COLO668 (cell line): ENCODE data around the gene TMEM109.
A peak's percentile ranks its signal among the peaks of the same experiment; 100 is the strongest.

Experiments used
- DNase-seq: peaks from one replicate; lab custom pipeline; 2025; ENCODE audit not compliant: unreplicated experiment; lab: John Stamatoyannopoulos, UW

Gene TMEM109

DNA sequence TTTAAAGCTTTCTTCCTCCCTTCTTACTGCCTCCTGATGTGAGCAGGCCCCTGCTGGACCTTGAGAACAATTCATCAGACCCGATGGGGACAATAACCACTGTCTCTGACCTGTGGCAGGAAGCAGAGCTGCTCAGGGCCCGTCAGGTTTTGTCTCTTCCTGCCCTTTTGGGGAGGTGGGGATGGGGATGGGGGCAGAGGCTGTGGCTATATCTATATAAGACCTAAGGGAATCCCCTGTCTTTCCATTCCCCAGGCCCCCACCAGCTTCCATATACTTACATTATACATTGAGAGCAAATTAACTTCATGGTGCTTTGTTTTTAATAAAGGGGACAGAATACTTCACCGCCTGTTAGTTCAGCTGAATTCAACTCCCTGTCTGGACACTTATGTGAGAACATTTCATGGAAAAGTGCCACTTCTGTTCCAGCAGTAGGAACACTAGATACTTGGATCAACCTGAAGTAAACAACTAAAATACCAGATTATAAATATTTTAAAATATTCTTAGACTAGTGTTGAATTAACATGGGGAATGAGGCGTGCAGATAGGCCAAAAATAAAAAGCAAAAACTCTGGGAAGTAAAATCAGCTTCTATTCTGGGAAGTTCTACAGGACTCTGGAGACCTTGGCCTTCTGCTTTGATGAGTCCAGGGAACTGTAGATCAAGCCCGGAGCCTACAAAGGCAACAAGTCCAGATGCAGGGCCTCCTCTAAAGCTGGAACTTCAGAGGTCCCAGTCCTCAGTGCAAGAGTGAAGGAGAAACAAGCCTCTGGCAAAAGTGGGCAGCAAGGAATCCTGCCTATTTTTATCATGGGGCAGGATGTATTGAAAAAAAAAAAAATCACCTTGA, 35.5 kb upstream of the TMEM109 start:
- DNase-seq = no peak

GRCh38 chr11:60879104-60879503, 34.9 kb upstream of the TMEM109 start:
- no peak for DNase-seq

DNA sequence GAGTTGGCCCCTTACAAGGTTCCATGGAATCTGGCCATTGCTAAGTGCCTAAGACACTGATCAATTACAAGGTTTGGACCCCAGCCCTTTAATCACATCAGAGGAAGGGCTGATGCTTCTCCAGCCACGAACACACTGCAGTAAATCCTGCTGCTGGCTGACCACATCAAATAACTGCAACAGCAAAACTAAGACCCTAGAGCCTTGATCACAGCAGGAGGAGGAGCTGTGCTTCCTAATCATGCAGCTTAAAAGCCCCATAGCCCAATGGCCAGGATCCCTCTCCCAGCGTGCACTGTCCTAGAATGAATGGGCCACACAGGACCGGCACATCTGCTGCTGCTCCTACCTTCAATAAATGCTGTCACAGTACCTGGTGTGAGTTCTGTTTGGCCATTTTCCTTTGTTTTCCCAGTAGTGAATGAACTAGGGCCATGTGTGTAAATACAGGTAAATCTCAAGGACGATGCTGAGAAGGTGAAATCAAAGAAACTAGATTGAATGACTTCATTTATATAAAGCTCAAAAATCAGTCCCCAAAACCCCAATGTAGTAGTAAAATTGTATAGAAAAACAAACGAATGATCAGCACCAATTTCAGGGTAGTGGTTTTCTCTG, 33.9 kb upstream of the TMEM109 start:
- no peak for DNase-seq

DNA sequence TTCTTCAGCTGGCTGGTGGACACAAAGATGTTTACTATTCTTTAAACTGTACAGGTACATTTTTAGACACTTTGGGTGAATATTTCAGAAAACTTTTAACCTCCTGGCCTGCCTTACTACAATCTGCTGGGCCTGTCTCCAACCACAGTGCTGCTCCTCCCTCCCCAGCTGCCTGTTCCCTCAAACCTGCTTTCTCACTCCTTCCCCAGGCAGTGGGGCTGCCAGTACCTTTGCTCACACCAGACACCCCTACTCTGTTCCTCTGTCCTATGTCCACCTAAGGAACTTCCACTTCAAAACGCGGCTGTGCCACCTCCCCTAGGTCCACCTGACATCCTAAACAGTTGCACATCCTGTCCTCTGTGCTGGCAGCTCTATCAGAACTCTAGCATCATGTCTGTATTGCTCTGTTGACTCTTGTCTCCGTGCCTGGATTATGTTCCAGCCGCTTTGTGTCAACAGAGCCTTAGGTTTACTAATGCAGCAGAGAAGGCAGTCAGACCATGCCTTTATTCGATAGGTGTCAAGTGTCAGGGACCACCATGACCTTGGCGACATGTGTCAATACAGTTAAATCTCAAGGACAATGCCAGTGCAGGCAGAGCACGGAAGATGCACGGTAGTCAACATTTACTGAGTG, 33.2 kb upstream of the TMEM109 start:
- DNase-seq = peak; percentile 80

GRCh38 chr11:60887556-60887955, 26.4 kb upstream of the TMEM109 start:
- DNase-seq = peak; percentile 77

DNA sequence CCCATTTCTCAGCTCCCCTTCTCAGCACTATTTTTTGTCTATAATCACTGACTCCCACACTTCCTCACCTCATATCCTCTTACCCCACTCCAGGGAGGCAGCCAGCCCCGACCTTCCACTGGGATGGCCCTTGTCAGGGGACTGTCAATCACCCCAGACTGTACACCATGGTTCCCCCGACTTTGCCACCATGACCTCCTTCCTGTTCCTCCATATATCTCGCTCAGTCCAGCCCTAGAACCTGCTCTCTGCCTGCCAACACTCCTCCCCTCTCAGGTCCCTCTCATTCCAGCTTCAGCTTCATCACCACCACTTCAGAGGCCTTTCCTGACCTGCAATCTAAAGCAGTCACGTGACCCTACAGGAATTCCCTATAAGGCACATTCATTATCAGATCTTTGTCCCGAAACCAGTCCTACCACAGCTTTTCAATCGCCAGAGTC, 24.1 kb upstream of the TMEM109 start:
- DNase-seq = no peak

GRCh38 chr11:60890696-60891095, 23.3 kb upstream of the TMEM109 start:
- no peak for DNase-seq

DNA sequence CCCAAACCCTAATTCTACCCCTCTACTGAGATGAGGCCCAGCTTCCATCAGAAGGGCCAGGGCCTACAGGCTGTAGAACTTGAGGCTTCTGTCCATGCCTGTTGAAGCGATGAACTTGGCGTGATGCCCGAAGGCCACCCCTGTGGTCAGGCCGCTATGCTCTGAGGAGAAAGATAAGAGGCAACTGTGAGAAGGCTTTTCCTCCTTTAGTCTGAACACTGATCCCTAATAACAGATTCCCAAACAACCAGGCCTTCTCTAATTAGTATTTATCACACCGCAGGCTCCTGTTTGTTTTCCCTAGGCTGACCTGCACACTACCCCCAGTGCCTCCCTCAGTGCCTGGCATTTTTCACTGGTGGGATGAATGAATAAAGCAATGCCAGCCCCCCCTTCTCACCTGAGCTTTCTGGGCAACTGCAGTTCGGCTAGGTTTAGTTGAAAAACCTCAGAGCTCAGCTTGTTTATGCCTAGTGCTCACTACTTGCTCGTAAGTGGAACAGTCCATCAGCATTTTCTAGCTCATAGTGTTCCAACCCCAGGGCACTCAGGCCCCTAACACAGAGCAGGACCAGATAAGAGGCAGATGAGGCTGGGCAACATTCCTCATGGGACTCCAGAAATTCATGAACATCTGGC, 22.7 kb upstream of the TMEM109 start:
- no peak for DNase-seq

DNA sequence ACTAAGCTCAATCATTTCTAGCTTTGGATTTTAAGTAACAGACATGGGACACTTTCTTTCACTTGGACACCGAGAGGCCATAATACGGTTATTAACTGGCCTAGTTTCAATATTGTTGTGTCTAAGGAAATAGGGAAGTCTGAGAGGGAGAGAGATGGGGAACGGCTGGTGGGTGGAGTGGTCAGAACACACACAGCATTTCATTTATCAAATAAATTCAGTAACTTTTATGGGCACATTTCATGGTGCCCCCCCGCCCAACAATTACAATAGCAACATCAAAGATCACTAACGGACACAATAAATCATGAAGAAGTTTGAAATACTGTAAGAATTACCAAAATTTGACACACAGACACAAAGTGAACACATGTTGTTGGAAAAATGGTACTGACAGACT, 18.3 kb upstream of the TMEM109 start:
- no peak for DNase-seq

- DNase-seq = no peak
Measured at GRCh38 chr11:60897496-60897895, 16.5 kb upstream of the TMEM109 start.

DNA sequence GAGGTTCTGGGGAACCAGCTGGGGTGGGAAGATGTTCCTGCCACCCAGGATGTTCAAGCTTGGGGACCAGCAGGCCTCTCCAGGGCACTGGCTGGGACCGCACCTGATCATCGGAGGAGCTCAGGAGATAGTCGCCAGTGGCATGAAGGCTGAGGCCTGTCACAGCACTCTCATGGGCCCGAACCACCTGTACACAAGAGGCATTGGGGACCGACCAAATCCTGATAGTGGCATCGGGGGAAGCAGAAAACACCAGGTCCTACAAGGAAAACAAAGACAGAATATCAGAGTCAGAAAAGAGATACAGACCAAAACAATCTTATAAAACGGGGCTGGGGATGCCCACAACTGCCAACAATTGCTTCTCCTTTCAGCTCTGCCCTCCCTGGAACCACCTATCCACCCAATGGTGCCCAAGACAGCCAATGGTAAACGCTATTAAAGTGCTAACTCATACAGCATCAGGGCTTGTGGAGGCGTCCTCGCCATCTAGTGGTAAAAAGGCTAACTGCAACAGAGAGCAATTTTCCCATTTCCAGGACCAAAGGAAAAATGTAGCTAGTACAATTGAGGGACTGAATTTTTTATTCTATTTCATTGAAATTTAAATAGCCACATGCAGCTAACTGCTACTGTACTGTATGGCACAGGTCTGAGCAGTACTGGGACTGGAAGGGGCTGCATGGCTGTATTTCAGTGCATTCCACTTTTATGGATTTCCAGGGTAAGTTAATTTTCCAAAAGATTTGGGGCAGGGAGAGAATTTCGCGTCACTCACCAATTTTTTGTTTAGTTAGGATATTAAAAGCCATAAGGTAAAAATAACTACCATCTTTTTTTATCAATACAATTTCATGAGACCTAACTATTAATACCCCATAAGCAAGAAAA, 14.7 kb upstream of the TMEM109 start:
- peak; percentile 38 for DNase-seq

DNA sequence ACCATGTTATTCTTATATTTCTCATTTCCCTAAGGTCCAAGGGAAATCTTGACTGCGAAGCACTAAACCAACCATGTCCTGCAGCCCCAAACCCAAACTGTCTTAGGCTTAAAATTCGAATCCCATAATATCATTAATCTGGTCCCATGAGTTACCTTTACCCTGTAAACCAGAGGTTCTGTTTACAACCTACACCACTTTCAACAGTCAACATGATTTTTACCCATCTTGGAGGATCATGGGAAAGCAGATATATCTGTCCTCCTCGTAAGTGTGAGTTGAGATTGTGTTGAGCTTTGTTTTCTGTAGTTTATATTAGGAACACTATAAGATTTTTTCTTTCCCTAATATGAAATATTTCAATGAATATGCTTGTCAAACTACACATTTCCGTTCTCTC, 14.0 kb upstream of the TMEM109 start:
- DNase-seq = no peak

DNA sequence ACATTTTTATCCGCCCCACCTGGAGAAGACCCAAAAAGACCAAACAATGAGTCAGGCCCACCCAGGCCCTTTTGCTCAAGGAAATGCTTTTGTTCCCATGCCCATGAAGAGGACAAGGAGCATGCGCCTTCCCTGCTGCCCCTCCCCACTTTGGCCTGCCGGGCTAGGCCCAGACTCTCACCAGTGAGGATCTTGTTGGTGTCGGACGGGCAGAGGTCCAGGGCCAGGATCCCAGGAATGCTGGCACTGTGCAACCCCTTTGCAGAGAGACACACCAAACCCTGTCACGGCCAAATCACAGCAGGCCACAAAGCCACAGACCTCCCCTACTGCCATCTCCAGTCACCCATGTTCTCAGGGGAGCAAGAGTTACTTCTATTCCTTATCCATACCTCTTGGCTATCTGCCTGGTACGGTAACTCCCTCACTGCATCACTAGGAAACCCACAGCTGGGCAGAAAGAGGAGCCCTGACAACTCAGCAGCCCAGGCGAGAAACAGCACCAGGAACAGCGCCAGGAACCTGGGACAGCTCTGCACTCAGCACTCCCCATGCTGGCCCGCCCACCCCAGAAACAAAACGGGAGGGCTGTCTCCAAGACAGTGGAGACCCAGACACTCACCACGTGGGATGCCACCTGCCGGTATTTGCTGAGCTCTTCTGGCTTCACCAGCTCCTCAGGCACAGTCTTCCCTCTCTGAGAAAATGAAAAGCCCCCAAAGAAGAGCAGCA, 13.1 kb upstream of the TMEM109 start:
- DNase-seq = no peak

- DNase-seq = no peak
Measured at GRCh38 chr11:60902625-60903024, 11.3 kb upstream of the TMEM109 start.

GRCh38 chr11:60905047-60905446, 8.9 kb upstream of the TMEM109 start:
- DNase-seq = peak; percentile 57

- DNase-seq = peak; percentile 38
Measured at GRCh38 chr11:60905551-60906113, 8.3 kb upstream of the TMEM109 start.

DNA sequence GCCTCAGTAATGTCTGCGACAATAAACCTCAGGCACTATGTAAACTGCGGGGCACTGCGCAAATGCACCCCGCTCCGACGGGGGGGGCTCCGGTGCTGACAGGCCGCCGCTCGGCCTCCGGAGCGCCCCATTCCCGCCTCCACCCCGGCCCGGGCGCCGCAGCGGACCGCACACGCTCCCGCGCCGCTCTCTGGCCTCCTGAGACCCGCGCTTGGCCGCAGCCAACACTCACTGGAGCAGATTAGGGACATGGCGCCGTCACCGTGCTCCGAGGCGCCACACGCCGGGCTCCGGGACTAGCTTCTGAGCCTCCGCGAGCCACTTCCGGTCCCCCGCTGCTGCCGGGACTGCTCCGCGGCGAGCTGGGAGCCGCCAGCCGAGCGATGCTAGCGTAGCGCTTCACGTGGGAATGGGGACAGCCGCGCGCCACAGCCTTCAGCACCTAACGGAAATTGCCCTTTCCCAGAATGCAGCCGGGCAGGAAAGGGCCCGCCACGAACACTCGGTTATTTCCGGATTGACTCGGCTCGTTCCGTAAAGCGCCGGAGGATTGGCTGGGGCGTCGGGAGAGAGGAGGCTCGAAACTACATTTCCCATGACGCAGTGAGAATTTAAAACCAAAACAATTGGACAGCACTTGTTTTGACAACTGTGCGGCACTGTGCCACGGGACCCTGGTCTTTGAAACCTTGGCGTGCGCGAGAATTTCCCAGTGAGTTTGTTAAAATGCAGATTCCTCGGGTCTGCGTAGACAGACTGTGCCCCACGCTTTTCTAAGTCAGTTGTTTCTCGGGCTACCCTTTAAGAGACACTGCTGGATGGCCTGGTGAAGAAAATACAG, 7.6 kb upstream of the TMEM109 start, which contains the start of gene PRPF19:
TSS of gene PRPF19 (minus strand) at position 454 of the 841 bp plus-strand sequence. CDS start at position 251, 203 bp downstream.
- DNase-seq = peak; percentile 97

GRCh38 chr11:60908803-60909202, 5.2 kb upstream of the TMEM109 start:
- DNase-seq = no peak
